ENCODE measurements around the gene INAVA. TPM values are rescaled to one million over a fixed set of nuclear protein-coding genes. Genes with fewer than 3 reads are reported as not detected.

The INAVA gene
- polyA plus RNA-seq, 3 donors: not detected

GRCh38 chr1:200895801-200896530, 1.3 kb downstream of the INAVA start:
- Mint-ChIP-seq H3K4me1 (peaks cover 45% of the 10 kb centered on the region), H3K27me3 (ENCODE audit: low read depth in 3 of 3) (peaks cover 19 to 26% (median 22%) of the 10 kb centered on the region in 3 donors), H3K4me3 (no peak overlapping the region), H3K27ac (no peak overlapping the region), H3K9me3 (peaks cover 0 to 8% (median 0%) of the 10 kb centered on the region in 7 donors), H3K36me3 (no peaks in the 10 kb centered on the region)
- intact Hi-C loops (cut with micrococcal nuclease): no loop called here
- Histone ChIP-seq H3K9me3 (replicated peaks in 1 of 2; ENCODE audit: control insufficient read depth in 1 of 2, insufficient read depth in 1 of 2, low read length in 2 of 2) (no peaks in the 10 kb centered on the region), H3K27ac (ENCODE audit: low read depth in 1 of 2, low read length in 2 of 2) (no peak overlapping the region), H3K9ac (ENCODE audit: insufficient read depth, low read length, poor library complexity, severe bottlenecking) (no peak overlapping the region), H3K4me1 (ENCODE audit: control insufficient read depth in 1 of 2, insufficient read depth in 2 of 2, low read length in 2 of 2) (peaks cover 24 to 41% of the 10 kb centered on the region in 2 donors), H4K20me1 (ENCODE audit: insufficient read depth, low read length) (no peaks in the 10 kb centered on the region), H3K36me3 (replicated peaks in 1 of 2; ENCODE audit: control insufficient read depth in 1 of 2, insufficient read depth in 2 of 2, low read length in 2 of 2) (no peaks in the 10 kb centered on the region), H3K27me3 (ENCODE audit: control insufficient read depth in 2 of 2, insufficient read depth in 2 of 2, low read length in 2 of 2) (peaks cover 2 to 17% of the 10 kb centered on the region in 2 donors), H3K4me2 (replicated peaks; ENCODE audit: extremely low read depth, low read length, poor library complexity, severe bottlenecking) (no peak overlapping the region), H2AFZ (ENCODE audit: insufficient read depth, low read depth, low read length, poor library complexity, severe bottlenecking) (no peak overlapping the region), H3K4me3 (replicated peaks in 1 of 3; ENCODE audit: low read depth in 2 of 3, low read length in 3 of 3) (no peak overlapping the region), H3K79me2 (ENCODE audit: insufficient read depth, low read length) (no peaks in the 10 kb centered on the region)
- no peak for TF ChIP-seq CTCF (IDR thresholded peaks at IDR 0.05)
- no peak for DNase-seq
- 30% methylated on average over 3 of the region's 9 CpGs for WGBS (ENCODE audit: insufficient coverage)

- H4K20me1 ChIP-seq (ENCODE audit: insufficient read depth, low read length): no peaks in the 10 kb centered on the region
- H3K4me3 Mint-ChIP-seq: no peak overlapping the region
Observed at GRCh38 chr1:200896531-200897196, 2.0 kb downstream of the INAVA start.

More at GRCh38 chr1:200896531-200897196, 2.0 kb downstream of the INAVA start:
- intact Hi-C loops (cut with micrococcal nuclease): no loop called here
- Histone ChIP-seq H3K36me3 (replicated peaks in 1 of 2; ENCODE audit: control insufficient read depth in 1 of 2, insufficient read depth in 2 of 2, low read length in 2 of 2) (no peaks in the 10 kb centered on the region), H3K27ac (ENCODE audit: low read depth in 1 of 2, low read length in 2 of 2) (no peak overlapping the region), H3K9ac (ENCODE audit: insufficient read depth, low read length, poor library complexity, severe bottlenecking) (no peak overlapping the region), H3K4me1 (ENCODE audit: control insufficient read depth in 1 of 2, insufficient read depth in 2 of 2, low read length in 2 of 2) (peaks cover 17 to 34% of the 10 kb centered on the region in 2 donors), H3K27me3 (ENCODE audit: control insufficient read depth in 2 of 2, insufficient read depth in 2 of 2, low read length in 2 of 2) (peaks cover 2 to 12% of the 10 kb centered on the region in 2 donors), H3K79me2 (ENCODE audit: insufficient read depth, low read length) (no peaks in the 10 kb centered on the region), H2AFZ (ENCODE audit: insufficient read depth, low read depth, low read length, poor library complexity, severe bottlenecking) (no peak overlapping the region), H3K4me3 (replicated peaks in 1 of 3; ENCODE audit: low read depth in 2 of 3, low read length in 3 of 3) (no peak overlapping the region), H3K9me3 (replicated peaks in 1 of 2; ENCODE audit: control insufficient read depth in 1 of 2, insufficient read depth in 1 of 2, low read length in 2 of 2) (no peaks in the 10 kb centered on the region), H3K4me2 (replicated peaks; ENCODE audit: extremely low read depth, low read length, poor library complexity, severe bottlenecking) (no peak overlapping the region)
- peaks cover 0 to 5% (median 0%) of the 10 kb centered on the region in 7 donors for H3K9me3 Mint-ChIP-seq
- DNase-seq: peak in 1 of 3 donors; percentile 20
- H3K36me3 Mint-ChIP-seq: no peaks in the 10 kb centered on the region
- TF ChIP-seq CTCF (IDR thresholded peaks at IDR 0.05): no peak
- H3K4me1 Mint-ChIP-seq: peaks cover 40% of the 10 kb centered on the region
- H3K27ac Mint-ChIP-seq: no peak overlapping the region
- 70% methylated on average over 2 of the region's 10 CpGs for WGBS (ENCODE audit: insufficient coverage)
- peaks cover 16 to 19% (median 18%) of the 10 kb centered on the region in 3 donors for H3K27me3 Mint-ChIP-seq (ENCODE audit: low read depth in 3 of 3)
